Peyer's patch (tissue), 4 donors: ENCODE data around the gene PURA.

Experiments
- CTCF ChIP-seq, 6 experiments: fragments of 450-650 bp in 4 of 6; fragments of 200-600 bp in 2 of 6; sonication (generic) in 1 of 6; IDR thresholded peaks; one replicate each; pipeline ENCODE4 v1.5.1; 2017 to 2019; ENCODE audit warnings: antibody characterized with exemption in 6 of 6, mild to moderate bottlenecking in 3 of 6, moderate library complexity in 1 of 6
- POLR2A ChIP-seq, 2 donors: fragments of 450-650 bp; IDR thresholded peaks; one replicate each; pipeline ENCODE4 v1.5.1; 2017; ENCODE audit warnings: antibody characterized with exemption in 2 of 2, mild to moderate bottlenecking in 2 of 2, moderate library complexity in 2 of 2

- no peak for TF ChIP-seq CTCF (IDR thresholded peaks at IDR 0.05)
- no peak for TF ChIP-seq POLR2A (IDR thresholded peaks at IDR 0.05)
These were observed 21.2 kb downstream of the PURA start for GRCh38 chr5:140135127-140135526.
